Astrocyte of the spinal cord (primary cell): ENCODE measurements around the gene SLC28A1.

Experiments
- DNase-seq: peaks from one replicate; pipeline ENCODE4 v3.0.0; 2011; ENCODE audit warnings: low read depth, low spot score
- H3K4me3 ChIP-seq: 2 replicates; pipeline ENCODE4 v1.5.1; 2011; ENCODE audit warnings: low read depth, mild to moderate bottlenecking, low read length, moderate library complexity
- in situ Hi-C: cut with HindIII; loops from 2 replicates; pipeline ENCODE4 v1.10.0; 2017; ENCODE audit warnings: low sequenced_read_pairs
- TF ChIP-seq, protein P1 (sequence below): IDR thresholded peaks from 2 replicates; pipeline ENCODE4 v1.5.1; 2012; ENCODE audit warnings: low read depth, mild to moderate bottlenecking, low read length, inconsistent platforms

SLC28A1 gene

DNA sequence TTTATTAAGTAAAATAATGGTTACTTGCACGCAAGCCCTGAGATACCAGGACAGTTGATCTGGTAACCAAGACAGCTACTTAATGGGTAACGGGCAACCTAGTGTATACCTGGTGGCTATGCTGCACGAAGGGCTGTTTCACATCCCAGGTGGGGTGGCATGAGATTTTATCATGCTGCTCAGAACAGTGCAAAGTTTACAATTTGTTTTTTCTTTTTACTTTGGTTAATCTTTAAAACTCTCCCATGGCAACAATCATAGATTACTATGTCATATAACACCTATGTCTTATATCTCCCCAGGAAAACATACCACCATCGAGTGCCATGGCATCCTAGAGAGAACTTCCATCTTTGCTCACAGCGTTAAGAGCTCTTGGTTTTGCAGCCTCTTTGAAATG lies 32.2 kb upstream of the SLC28A1 start:
- H3K4me3 ChIP-seq: no peak overlapping the region
- no peak for DNase-seq
- TF ChIP-seq, protein P1, sequence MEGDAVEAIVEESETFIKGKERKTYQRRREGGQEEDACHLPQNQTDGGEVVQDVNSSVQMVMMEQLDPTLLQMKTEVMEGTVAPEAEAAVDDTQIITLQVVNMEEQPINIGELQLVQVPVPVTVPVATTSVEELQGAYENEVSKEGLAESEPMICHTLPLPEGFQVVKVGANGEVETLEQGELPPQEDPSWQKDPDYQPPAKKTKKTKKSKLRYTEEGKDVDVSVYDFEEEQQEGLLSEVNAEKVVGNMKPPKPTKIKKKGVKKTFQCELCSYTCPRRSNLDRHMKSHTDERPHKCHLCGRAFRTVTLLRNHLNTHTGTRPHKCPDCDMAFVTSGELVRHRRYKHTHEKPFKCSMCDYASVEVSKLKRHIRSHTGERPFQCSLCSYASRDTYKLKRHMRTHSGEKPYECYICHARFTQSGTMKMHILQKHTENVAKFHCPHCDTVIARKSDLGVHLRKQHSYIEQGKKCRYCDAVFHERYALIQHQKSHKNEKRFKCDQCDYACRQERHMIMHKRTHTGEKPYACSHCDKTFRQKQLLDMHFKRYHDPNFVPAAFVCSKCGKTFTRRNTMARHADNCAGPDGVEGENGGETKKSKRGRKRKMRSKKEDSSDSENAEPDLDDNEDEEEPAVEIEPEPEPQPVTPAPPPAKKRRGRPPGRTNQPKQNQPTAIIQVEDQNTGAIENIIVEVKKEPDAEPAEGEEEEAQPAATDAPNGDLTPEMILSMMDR: no peak
- in situ Hi-C loops: no loop called here

DNA sequence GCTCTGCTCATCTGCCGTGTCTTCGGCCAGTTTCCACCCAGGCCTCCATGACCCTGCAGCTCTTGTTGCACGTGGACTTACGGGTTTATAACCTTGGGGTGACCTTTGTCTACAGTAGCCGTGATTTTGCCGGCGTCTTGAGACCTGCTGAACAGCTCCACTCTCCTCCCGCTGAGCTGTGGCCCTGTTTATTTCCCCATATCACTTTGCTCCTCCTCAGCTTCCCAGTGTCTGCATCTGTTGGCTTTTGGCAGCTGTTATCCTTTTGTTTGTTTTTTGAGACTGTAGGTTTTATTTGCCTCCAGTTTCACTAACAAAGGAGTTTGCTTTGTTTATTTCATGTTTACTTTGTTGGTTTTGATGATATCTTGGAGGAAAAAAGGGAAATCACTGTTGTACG lies 29.3 kb upstream of the SLC28A1 start:
- DNase-seq: no peak
- no peak overlapping the region for H3K4me3 ChIP-seq
- in situ Hi-C loops: no loop called here
- TF ChIP-seq, protein P1: no peak

DNA sequence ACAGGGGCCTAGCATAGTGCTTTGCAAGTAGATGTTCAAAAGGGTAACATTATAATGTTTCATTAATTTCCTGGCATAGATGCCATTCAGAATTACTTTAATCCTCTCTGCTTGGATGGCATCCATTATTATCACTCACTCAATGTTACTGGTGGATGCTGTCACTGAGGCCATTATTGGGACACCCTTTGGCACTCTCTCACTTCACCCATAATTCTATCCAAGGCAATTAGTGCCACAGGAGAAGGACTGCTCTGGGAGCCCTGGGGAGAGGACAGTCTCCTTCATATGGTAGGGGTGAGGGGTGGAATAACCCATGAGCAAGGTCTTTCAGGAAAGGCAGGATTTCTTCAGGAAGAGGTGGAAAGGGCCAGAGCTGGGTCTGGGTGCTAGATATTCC lies 28.7 kb upstream of the SLC28A1 start:
- TF ChIP-seq, protein P1: no peak

DNA sequence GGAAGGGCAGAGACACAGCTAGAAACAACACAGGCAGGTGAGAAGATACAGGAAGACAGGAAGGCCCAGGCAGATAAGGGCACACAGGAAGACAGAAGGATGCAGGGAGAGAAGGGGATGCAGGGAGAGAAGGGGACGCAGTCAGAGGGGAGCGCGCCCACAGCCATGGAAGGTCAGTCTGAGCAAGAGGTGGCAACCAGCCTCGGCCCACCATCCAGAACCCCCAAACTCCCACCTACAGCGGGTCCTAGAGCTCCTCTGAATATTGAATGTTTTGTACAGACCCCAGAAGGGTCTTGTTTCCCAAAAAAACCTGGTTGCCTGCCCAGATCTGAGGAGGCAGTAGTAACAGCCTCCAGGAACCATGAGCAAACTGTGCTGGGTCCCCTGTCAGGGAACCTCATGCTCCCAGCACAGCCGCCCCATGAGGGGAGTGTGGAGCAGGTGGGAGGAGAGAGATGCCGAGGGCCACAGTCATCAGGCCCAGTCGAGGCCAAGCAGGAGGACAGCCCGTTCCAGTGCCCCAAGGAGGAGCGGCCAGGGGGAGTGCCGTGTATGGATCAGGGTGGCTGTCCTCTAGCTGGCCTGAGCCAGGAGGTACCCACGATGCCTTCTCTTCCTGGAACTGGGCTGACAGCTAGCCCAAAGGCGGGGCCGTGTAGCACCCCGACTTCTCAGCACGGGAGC lies 27.6 kb upstream of the SLC28A1 start:
- in situ Hi-C loops: no loop called here
- no peak overlapping the region for H3K4me3 ChIP-seq
- TF ChIP-seq, protein P1: no peak
- DNase-seq: no peak

More for the DNA sequence above, 28.7 kb upstream of the SLC28A1 start:
- no peak overlapping the region for H3K4me3 ChIP-seq
- in situ Hi-C loops: no loop called here
- no peak for DNase-seq

DNA sequence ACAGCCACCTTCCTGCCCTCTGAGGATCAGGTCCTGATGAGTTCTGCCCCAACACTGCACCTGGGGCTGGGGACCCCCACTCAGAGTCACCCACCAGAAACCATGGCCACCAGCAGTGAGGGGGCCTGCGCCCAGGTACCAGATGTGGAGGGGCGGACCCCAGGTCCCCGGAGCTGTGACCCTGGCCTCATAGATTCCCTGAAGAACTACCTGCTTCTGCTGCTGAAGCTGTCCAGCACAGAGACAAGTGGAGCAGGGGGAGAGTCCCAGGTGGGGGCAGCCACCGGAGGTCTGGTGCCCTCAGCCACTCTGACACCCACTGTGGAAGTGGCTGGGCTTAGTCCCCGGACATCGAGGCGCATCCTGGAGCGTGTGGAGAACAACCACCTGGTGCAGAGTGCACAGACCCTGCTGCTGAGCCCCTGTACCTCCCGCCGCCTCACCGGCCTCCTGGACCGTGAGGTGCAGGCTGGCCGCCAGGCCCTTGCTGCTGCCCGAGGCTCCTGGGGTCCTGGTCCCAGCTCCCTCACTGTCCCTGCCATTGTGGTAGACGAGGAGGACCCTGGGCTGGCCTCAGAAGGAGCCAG lies 27.0 kb upstream of the SLC28A1 start:
- no peak for DNase-seq
- TF ChIP-seq, protein P1: no peak
- H3K4me3 ChIP-seq: no peak overlapping the region
- in situ Hi-C loops: no loop called here

DNA sequence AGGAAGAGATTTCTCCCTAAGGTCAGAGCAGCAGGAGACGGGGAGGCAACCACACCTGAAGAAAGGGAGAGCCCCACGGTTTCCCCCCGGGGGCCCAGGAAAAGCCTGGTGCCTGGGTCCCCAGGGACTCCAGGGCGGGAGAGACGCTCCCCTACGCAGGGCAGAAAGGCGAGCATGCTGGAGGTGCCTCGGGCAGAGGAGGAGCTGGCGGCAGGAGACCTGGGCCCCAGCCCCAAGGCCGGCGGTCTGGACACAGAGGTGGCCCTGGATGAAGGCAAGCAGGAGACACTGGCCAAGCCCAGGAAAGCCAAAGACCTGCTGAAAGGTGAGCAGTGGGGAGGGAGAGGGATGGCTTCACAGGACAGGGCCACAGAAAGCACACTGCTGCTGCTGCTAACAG lies 26.2 kb upstream of the SLC28A1 start:
- DNase-seq: no peak
- in situ Hi-C loops: no loop called here
- no peak overlapping the region for H3K4me3 ChIP-seq
- TF ChIP-seq, protein P1: no peak
